ENCODE results near the gene PSG2.
"Not testable (repeated sequence)": the region's sequence is repeated elsewhere in the genome, so short reads cannot be mapped to it uniquely, and the experiment has no call there.

Gene PSG2

GRCh38 chr19:43082601-43083000 is at the start of gene PSG2:
Gene PSG2 (minus strand): TSS chr19:43082701. CDS start chr19:43082569, 132 bp downstream.
- not testable (repeated sequence) for DNase-seq (ENCODE audit: low read depth, low spot score)

- DNase-seq (ENCODE audit: low read depth, low spot score), result not testable (repeated sequence)
Observed at GRCh38 chr19:43131281-43131842, 48.9 kb upstream of the PSG2 start.

- not testable (repeated sequence) for DNase-seq (ENCODE audit: low read depth, low spot score)
Observed at GRCh38 chr19:43129197-43129596, 46.7 kb upstream of the PSG2 start.

GRCh38 chr19:43127336-43127735 is 44.8 kb upstream of the PSG2 start:
- DNase-seq (ENCODE audit: low read depth, low spot score), result not testable (repeated sequence)

- no peak for DNase-seq (ENCODE audit: low read depth, low spot score)
Observed at GRCh38 chr19:43126720-43127119, 44.2 kb upstream of the PSG2 start.

GRCh38 chr19:43124360-43124759 is 41.9 kb upstream of the PSG2 start:
- no peak for DNase-seq (ENCODE audit: low read depth, low spot score)

GRCh38 chr19:43120433-43121026 is 38.0 kb upstream of the PSG2 start:
- not testable (repeated sequence) for DNase-seq (ENCODE audit: low read depth, low spot score)

GRCh38 chr19:43119526-43119925 is 37.0 kb upstream of the PSG2 start:
- DNase-seq (ENCODE audit: low read depth, low spot score), result not testable (repeated sequence)

GRCh38 chr19:43116421-43116820 is 33.9 kb upstream of the PSG2 start:
- not testable (repeated sequence) for DNase-seq (ENCODE audit: low read depth, low spot score)

- not testable (repeated sequence) for DNase-seq (ENCODE audit: low read depth, low spot score)
Observed at GRCh38 chr19:43115548-43115947, 33.0 kb upstream of the PSG2 start.

- DNase-seq (ENCODE audit: low read depth, low spot score), result not testable (repeated sequence)
Observed at GRCh38 chr19:43115064-43115463, 32.6 kb upstream of the PSG2 start.

GRCh38 chr19:43114626-43115025 is 32.1 kb upstream of the PSG2 start:
- not testable (repeated sequence) for DNase-seq (ENCODE audit: low read depth, low spot score)

- not testable (repeated sequence) for DNase-seq (ENCODE audit: low read depth, low spot score)
Observed at GRCh38 chr19:43107401-43107800, 24.9 kb upstream of the PSG2 start.

- DNase-seq (ENCODE audit: low read depth, low spot score), result no peak
Observed at GRCh38 chr19:43105496-43105895, 23.0 kb upstream of the PSG2 start.

GRCh38 chr19:43104215-43104850 is 21.8 kb upstream of the PSG2 start:
- not testable (repeated sequence) for DNase-seq (ENCODE audit: low read depth, low spot score)

- no peak for DNase-seq (ENCODE audit: low read depth, low spot score)
Observed at GRCh38 chr19:43101950-43102349, 19.4 kb upstream of the PSG2 start.

GRCh38 chr19:43098416-43098815 is 15.9 kb upstream of the PSG2 start:
- DNase-seq (ENCODE audit: low read depth, low spot score), result not testable (repeated sequence)

GRCh38 chr19:43087702-43088340 is 5.3 kb upstream of the PSG2 start:
- not testable (repeated sequence) for DNase-seq (ENCODE audit: low read depth, low spot score)

GRCh38 chr19:43085796-43086530 is 3.5 kb upstream of the PSG2 start:
- not testable (repeated sequence) for DNase-seq (ENCODE audit: low read depth, low spot score)

GRCh38 chr19:43084196-43084832 is 1.8 kb upstream of the PSG2 start:
- DNase-seq (ENCODE audit: low read depth, low spot score), result not testable (repeated sequence)

GRCh38 chr19:43083721-43084120 is 1.2 kb upstream of the PSG2 start:
- DNase-seq (ENCODE audit: low read depth, low spot score), result not testable (repeated sequence)
